Right lobe of liver (tissue), 6 donors: ENCODE data around the gene PLXNA3. TPM values are rescaled to one million over a fixed set of nuclear protein-coding genes. Genes with fewer than 3 reads are reported as not detected.

ENCODE experiments used
- ATAC-seq, 4 donors: fragments of 200-7000 bp; cut with Tn5 transposase; one replicate each; pipeline ENCODE4 v1.9.1; 2020; ENCODE audit warnings: mild to moderate bottlenecking in 4 of 4, moderate library complexity in 4 of 4
- DNase-seq, 3 donors: peaks; one replicate each; pipeline ENCODE4 v3.0.0-alpha.2; 2020
- H3K27ac ChIP-seq, 3 donors: fragments of 200-600 bp; one replicate each; pipeline ENCODE4 v1.8.0; 2022
- H3K27me3 ChIP-seq, 2 donors: fragments of 200-600 bp; one replicate each; pipeline ENCODE4 v1.8.0; 2022
- H3K36me3 ChIP-seq, 4 donors: fragments of 200-600 bp; sonication (generic) in 1 of 4; one replicate each; pipeline versions ENCODE4 v1.5.1 to v1.8.0; 2017 to 2022; ENCODE audit warnings: control low read depth in 1 of 4
- H3K4me1 ChIP-seq, 4 donors: fragments of 200-600 bp; sonication (generic) in 1 of 4; one replicate each; pipeline versions ENCODE4 v1.5.1 to v1.8.0; 2017 to 2022; ENCODE audit warnings: control low read depth in 1 of 4
- H3K4me3 ChIP-seq, 3 donors: fragments of 200-600 bp; one replicate each; pipeline ENCODE4 v1.8.0; 2022
- H3K9me3 ChIP-seq, 4 donors: fragments of 200-600 bp; sonication (generic) in 1 of 4; one replicate each; pipeline versions ENCODE4 v1.5.1 to v1.8.0; 2017 to 2022; ENCODE audit warnings: control low read depth in 1 of 4
- POLR2A ChIP-seq: fragments of 450-650 bp; IDR thresholded peaks from one replicate; pipeline ENCODE4 v1.6.1; 2017; ENCODE audit warnings: antibody characterized with exemption, mild to moderate bottlenecking
- WGBS: methylation state at CpG from one replicate; pipeline ENCODE4 v1.1.6; 2018; ENCODE audit warnings: low coverage, low lambda C conversion rate; ENCODE audit not compliant: insufficient coverage; ENCODE audit errors: missing lambda C conversion rate; 5-methylcytosine and 5-hydroxymethylcytosine counted together
- intact Hi-C, 2 donors: fragments of 100-400 bp; cut with DNase I; formaldehyde crosslinking; loops; one replicate each; pipeline versions ENCODE4 v1.11.2 to v1.14.1; 2022
- total RNA-seq, 6 experiments: library from RNA; depleted of rRNA in 2 of 6; stranded (reverse); fragments of >200 nt in 2 of 6; fragmentation: NEBNext Ultra II Directional in 3 of 6; extraction: Animal tissue kit (Norgen Biotek cat#: 25700) in 3 of 6; gene quantifications; one replicate each; pipeline versions ENCODE4 v1.1.0 to v1.2.4, GENCODE V29; 2016 to 2023
- TF ChIP-seq, protein P1 (sequence below), 4 donors: fragments of 200-600 bp in 3 of 4; fragments of 450-650 bp in 1 of 4; IDR thresholded peaks; one replicate each; pipeline versions ENCODE4 v1.5.1 to v1.8.0; 2016 to 2022; ENCODE audit warnings: antibody characterized with exemption in 4 of 4, mild to moderate bottlenecking in 2 of 4
- donor health status: DM: no; HTN: yes; CAD: no.
- donor health status: DM: no; HTN: no; CAD: no.
- donor health status: DM: no; HTN: no; CAD: no.
- donor health status: DM: no; HTN: yes; CAD: no.
- donor health status: DM: no; HTN: yes; CAD: no.

Gene PLXNA3
- total RNA-seq, 6 experiments from 2014 or later = 1.3 to 22.8 (median 2.6) TPM

DNA sequence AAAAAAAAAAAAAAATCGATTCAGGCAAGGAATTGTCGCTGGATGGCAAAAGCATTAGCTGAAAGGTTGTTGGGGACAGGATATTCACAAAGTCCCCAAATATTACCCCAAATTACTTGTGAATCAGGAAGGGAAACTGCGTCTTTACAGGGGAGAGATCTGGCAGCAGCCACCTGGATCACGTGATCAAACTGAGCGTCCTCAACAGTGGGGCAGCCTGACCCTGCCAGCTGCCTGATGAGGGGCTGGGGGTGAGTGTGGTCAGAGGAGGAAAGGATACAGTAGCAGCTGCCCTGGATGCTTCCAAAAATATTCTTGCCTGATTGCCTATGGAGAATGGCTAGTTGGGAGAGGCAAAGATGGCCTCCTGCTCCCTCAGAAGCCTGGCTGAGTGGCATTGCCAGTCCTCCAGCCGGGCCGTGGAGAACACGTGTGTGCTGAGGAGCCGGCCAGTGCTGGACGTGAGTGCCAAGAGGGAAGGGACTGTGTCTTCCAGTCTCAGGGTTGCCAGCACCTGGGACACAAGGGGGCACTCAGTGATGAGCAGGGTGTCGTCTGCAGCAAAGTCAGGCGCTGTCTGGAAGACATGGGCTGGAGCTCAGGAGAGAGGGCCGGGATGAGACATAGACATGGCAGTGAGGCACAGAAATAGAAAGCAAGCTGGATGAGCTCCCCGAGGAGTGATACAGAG lies 24.0 kb downstream of the PLXNA3 start:
- no peak overlapping the region for H3K4me3 ChIP-seq
- H3K4me1 ChIP-seq = no peaks in the 10 kb centered on the region
- H3K27me3 ChIP-seq = no peaks in the 10 kb centered on the region
- no peaks in the 10 kb centered on the region for H3K36me3 ChIP-seq
- no peaks in the 10 kb centered on the region for H3K9me3 ChIP-seq
- TF ChIP-seq POLR2A = no peak
- TF ChIP-seq, protein P1, sequence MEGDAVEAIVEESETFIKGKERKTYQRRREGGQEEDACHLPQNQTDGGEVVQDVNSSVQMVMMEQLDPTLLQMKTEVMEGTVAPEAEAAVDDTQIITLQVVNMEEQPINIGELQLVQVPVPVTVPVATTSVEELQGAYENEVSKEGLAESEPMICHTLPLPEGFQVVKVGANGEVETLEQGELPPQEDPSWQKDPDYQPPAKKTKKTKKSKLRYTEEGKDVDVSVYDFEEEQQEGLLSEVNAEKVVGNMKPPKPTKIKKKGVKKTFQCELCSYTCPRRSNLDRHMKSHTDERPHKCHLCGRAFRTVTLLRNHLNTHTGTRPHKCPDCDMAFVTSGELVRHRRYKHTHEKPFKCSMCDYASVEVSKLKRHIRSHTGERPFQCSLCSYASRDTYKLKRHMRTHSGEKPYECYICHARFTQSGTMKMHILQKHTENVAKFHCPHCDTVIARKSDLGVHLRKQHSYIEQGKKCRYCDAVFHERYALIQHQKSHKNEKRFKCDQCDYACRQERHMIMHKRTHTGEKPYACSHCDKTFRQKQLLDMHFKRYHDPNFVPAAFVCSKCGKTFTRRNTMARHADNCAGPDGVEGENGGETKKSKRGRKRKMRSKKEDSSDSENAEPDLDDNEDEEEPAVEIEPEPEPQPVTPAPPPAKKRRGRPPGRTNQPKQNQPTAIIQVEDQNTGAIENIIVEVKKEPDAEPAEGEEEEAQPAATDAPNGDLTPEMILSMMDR (IDR thresholded peaks at IDR 0.05) = no peak
- intact Hi-C loops = no loop called here
- H3K27ac ChIP-seq = no peak overlapping the region
- DNase-seq (peak in 1 of 3 donors; percentile 13), ATAC-seq (no peak)
- 57% methylated on average over 8 of the region's 14 CpGs for WGBS

DNA sequence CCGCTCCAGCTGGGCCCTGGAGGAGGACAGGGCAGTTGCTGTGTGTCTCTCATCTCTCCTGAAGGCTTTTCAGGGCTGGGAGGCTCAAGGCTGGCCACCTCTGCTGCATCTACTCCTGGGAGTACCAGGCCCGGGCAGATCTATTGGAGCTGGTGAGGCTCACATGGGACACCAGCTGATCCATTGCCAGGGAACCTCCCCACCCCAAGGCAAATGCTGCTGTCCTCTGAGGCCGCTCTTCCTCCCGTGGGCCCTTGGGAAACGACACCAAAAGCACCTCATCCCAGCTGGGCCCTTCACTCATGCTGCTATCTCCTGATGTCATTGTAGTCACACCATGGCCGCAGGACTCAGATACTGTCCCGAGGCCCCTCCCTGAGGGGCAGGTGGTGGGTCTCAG lies 24.7 kb downstream of the PLXNA3 start:
- H3K4me1 ChIP-seq = no peaks in the 10 kb centered on the region
- no peak overlapping the region for H3K4me3 ChIP-seq
- no peaks in the 10 kb centered on the region for H3K36me3 ChIP-seq
- intact Hi-C loops = no loop called here
- DNase-seq (no peak), ATAC-seq (no peak)
- no peaks in the 10 kb centered on the region for H3K27me3 ChIP-seq
- no peaks in the 10 kb centered on the region for H3K9me3 ChIP-seq
- no peak overlapping the region for H3K27ac ChIP-seq
- no peak for TF ChIP-seq POLR2A
- TF ChIP-seq, protein P1 (IDR thresholded peaks at IDR 0.05) = no peak
- WGBS = no CpG with 5 or more reads among the region's 7 CpGs

DNA sequence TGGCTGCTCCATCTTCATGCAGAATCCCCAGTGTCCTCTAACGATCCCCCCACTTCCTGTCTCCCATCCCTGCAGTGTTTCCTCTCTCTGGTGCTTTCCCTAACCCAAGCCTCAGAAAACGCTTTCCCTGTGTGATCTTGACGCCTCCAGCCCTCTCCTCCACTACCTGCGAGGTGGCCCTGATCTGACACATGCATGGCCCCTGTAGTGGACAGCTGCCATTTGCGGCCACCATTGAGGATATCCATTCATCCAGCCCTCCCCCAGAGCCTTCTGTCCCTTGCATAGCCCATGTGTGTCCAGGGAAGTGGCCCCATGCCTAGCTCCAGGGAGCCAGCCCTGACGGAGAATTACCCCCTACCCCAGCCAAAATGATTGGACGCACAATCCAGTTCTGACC lies 25.2 kb downstream of the PLXNA3 start:
- ATAC-seq (no peak), DNase-seq (no peak)
- Histone ChIP-seq H3K4me3 (no peak overlapping the region), H3K36me3 (no peaks in the 10 kb centered on the region), H3K4me1 (no peaks in the 10 kb centered on the region), H3K27me3 (no peaks in the 10 kb centered on the region), H3K9me3 (no peaks in the 10 kb centered on the region), H3K27ac (no peak overlapping the region)
- WGBS = 73% methylated on average over 2 of the region's 7 CpGs
- intact Hi-C loops = no loop called here
- TF ChIP-seq, protein P1 (IDR thresholded peaks at IDR 0.05) = no peak
- no peak for TF ChIP-seq POLR2A

DNA sequence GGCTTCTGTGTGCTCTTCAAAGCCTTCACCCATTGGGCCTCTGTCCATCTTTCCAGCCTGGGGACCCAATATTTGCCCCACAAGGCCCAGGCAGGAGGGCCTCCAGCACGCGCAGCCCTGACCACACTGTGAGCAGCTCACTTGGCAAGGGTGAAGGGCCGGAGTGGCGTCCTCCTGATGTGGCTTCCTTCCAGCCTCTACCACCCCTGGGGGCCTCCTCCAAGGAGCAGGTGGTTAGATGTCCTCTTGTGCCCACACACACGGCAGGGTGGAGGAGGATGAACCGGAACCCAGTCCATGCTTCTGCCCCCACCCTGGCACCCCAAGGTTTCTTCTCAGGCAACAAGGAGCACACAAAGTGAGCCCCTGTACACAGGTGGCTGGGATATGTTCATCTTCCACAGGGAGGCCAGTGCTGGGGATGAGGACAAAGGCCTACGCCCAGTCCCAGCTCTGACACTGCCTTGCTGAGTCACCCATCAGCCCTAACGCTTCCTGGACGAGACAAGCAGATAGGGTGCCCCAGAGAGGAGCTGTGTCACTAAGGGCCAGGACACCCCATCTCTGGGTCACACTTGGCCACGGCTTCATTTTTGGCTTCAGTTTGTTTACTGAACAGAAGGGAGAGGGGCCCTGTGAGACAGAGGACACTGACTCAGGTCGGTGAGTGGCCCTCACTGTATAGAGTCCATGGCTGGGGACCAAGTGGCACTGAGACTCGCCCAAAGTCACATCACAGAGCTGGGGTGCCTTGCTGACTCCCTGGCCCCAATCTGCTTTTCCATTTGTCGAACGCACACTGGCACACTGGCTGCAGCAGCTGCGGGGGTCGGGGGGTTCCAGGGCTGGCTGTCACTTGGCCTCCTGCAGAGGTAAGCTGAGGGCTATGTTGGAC lies 26.4 kb downstream of the PLXNA3 start:
- Histone ChIP-seq H3K27ac (no peak overlapping the region), H3K4me1 (no peaks in the 10 kb centered on the region), H3K4me3 (no peak overlapping the region), H3K27me3 (no peaks in the 10 kb centered on the region), H3K9me3 (no peaks in the 10 kb centered on the region), H3K36me3 (no peaks in the 10 kb centered on the region)
- DNase-seq (peak in 2 of 3 donors; percentile 37 to 45), ATAC-seq (peak in 1 of 4 donors; percentile 58)
- no peak for TF ChIP-seq POLR2A
- TF ChIP-seq, protein P1 (IDR thresholded peaks at IDR 0.05) = no peak
- intact Hi-C loops = no loop called here
- WGBS = 77% methylated on average over 4 of the region's 16 CpGs
